Neural crest cell (in vitro differentiated cells): ENCODE results near the gene HOXA3. TPM values are rescaled to one million over a fixed set of nuclear protein-coding genes. Genes with fewer than 3 reads are reported as not detected.
A peak's percentile ranks its signal among the peaks of the same experiment; 100 is the strongest.

Source experiments
- DNase-seq: peaks from one replicate; pipeline ENCODE4 v3.0.0; 2021; ENCODE audit warnings: low read depth, mixed read lengths, low spot score
- H3K27ac Mint-ChIP-seq: one replicate; pipeline ENCODE4 v1.8.0; 2021; ENCODE audit warnings: mild to moderate bottlenecking, mixed read lengths; ENCODE audit not compliant: unreplicated experiment
- H3K27me3 Mint-ChIP-seq: 2 replicates; pipeline ENCODE4 v1.8.0; 2021; ENCODE audit warnings: low read depth, mild to moderate bottlenecking, mixed read lengths
- H3K36me3 Mint-ChIP-seq: 2 replicates; pipeline ENCODE4 v1.8.0; 2021; ENCODE audit warnings: low read depth, mild to moderate bottlenecking, mixed read lengths
- H3K4me1 Mint-ChIP-seq: 2 replicates; pipeline ENCODE4 v1.8.0; 2021; ENCODE audit warnings: mixed read lengths
- H3K4me3 Mint-ChIP-seq: one replicate; pipeline ENCODE4 v1.8.0; 2021; ENCODE audit warnings: mild to moderate bottlenecking, mixed read lengths
- H3K9me3 Mint-ChIP-seq: 2 replicates; pipeline ENCODE4 v1.8.0; 2021; ENCODE audit warnings: mixed read lengths
- CTCF ChIP-seq: fragments of 200-600 bp; sonication (generic); conservative IDR thresholded peaks from 2 replicates; pipeline ENCODE4 v1.5.0; 2021; ENCODE audit warnings: antibody characterized with exemption, mild to moderate bottlenecking
- total RNA-seq: library from RNA; stranded (reverse); gene quantifications from 2 replicates; pipeline ENCODE4 v1.2.1, GENCODE V29; 2021

Gene HOXA3
- total RNA-seq, 1 donor from 2014 or later = 10.6 TPM

- H3K4me1 Mint-ChIP-seq = peaks cover 7% of the 10 kb centered on the region
- DNase-seq = no peak
- no peaks in the 10 kb centered on the region for H3K36me3 Mint-ChIP-seq
- H3K27me3 Mint-ChIP-seq = peaks cover 95% of the 10 kb centered on the region
- H3K27ac Mint-ChIP-seq = no peak overlapping the region
- no peak for TF ChIP-seq CTCF
- H3K9me3 Mint-ChIP-seq = no peaks in the 10 kb centered on the region
- no peak overlapping the region for H3K4me3 Mint-ChIP-seq
Measured at GRCh38 chr7:27198871-27199801, 46.8 kb upstream of the HOXA3 start.

- H3K9me3 Mint-ChIP-seq = no peaks in the 10 kb centered on the region
- H3K4me3 Mint-ChIP-seq = peak overlapping the region; percentile 6
- H3K27me3 Mint-ChIP-seq = peaks cover 95% of the 10 kb centered on the region
- H3K36me3 Mint-ChIP-seq = no peaks in the 10 kb centered on the region
- H3K27ac Mint-ChIP-seq = no peak overlapping the region
- TF ChIP-seq CTCF = no peak
- no peak for DNase-seq
- H3K4me1 Mint-ChIP-seq = peaks cover 7% of the 10 kb centered on the region
Measured at GRCh38 chr7:27198138-27198841, 45.9 kb upstream of the HOXA3 start.

- Mint-ChIP-seq H3K9me3 (no peaks in the 10 kb centered on the region), H3K27ac (no peak overlapping the region), H3K4me1 (peaks cover 7% of the 10 kb centered on the region), H3K4me3 (no peak overlapping the region), H3K27me3 (peaks cover 94% of the 10 kb centered on the region), H3K36me3 (no peaks in the 10 kb centered on the region)
- no peak for DNase-seq
- no peak for TF ChIP-seq CTCF
Measured at GRCh38 chr7:27197137-27198042, 45.0 kb upstream of the HOXA3 start.

GRCh38 chr7:27196287-27196767 is 43.9 kb upstream of the HOXA3 start:
- Mint-ChIP-seq H3K27ac (no peak overlapping the region), H3K27me3 (peaks cover 94% of the 10 kb centered on the region)

More at GRCh38 chr7:27196287-27196767, 43.9 kb upstream of the HOXA3 start:
- Mint-ChIP-seq H3K4me1 (peaks cover 7% of the 10 kb centered on the region), H3K9me3 (no peaks in the 10 kb centered on the region), H3K4me3 (peak overlapping the region; percentile 28), H3K36me3 (no peaks in the 10 kb centered on the region)
- DNase-seq = peak; percentile 93
- TF ChIP-seq CTCF = peak; percentile 94
